Keratinocyte (primary cell): Measurements from ENCODE around the gene NMD3.

Experiments
- CTCF ChIP-seq, 3 experiments: IDR thresholded peaks in 1 of 3; conservative IDR thresholded peaks in 1 of 3; optimal IDR thresholded peaks in 1 of 3; 2 replicates in 2 of 3; 3 replicates in 1 of 3; pipeline versions ENCODE3 to v1.5.1; 2011; ENCODE audit warnings: low read length in 3 of 3, mild to moderate bottlenecking in 3 of 3, moderate library complexity in 2 of 3, control low read depth in 1 of 3, inconsistent platforms in 1 of 3; ENCODE audit not compliant: insufficient read depth in 2 of 3; ENCODE audit errors: extremely low read depth in 1 of 3
- EZH2 ChIP-seq: IDR thresholded peaks from one replicate; pipeline ENCODE4 v1.6.1; 2012; ENCODE audit warnings: inconsistent platforms, mild to moderate bottlenecking, low read length, moderate library complexity

DNA sequence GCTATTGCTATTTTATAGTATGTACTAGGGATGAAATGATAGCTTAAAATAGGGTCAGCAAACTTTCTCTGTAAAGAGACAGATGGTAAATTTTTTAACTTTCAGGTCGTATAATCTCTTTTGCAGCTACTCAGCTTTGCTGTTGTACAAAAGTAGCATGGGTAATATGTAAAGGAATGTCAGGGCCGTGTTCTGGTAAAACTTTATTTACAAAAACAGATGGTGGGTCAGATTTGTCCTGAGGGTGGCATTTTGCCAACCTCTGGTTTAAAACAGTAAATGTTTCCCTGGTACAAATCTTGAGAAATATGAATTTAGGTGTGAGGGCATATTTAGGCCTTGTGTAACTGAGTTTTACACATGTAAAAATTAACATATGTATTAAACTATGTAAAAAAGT lies 18.6 kb downstream of the NMD3 start:
- TF ChIP-seq CTCF (optimal IDR thresholded peaks at IDR 0.05 in 1 of 3, IDR thresholded peaks at IDR 0.05 in 1 of 3, conservative IDR thresholded peaks at IDR 0.05 in 1 of 3; ENCODE audit: extremely low read depth in 1 of 3, insufficient read depth in 2 of 3, low read length in 3 of 3) (no peak), EZH2 (no peak)
